Kidney (tissue), 22 donors: ENCODE results near the gene USP24. TPM values are rescaled to one million over a fixed set of nuclear protein-coding genes. Genes with fewer than 3 reads are reported as not detected.

Source experiments
- DNase-seq, 5 donors: peaks; one replicate each; pipeline ENCODE4 v3.0.0-alpha.2; 2013 to 2020
- FAIRE-seq: peaks from 2 replicates; lab custom pipeline; 2012; peaks lifted over from hg19 to GRCh38; lab: Jason Lieb, UNC
- H3K27ac ChIP-seq, 2 donors: one replicate each; pipeline ENCODE4 v1.7.0; 2013; ENCODE audit warnings: low read depth in 2 of 2, low read length in 2 of 2, inconsistent platforms in 1 of 2
- H3K27me3 ChIP-seq: one replicate; pipeline ENCODE4 v1.7.1; 2013; ENCODE audit warnings: low read length, inconsistent platforms; ENCODE audit not compliant: control insufficient read depth, insufficient read depth
- H3K36me3 ChIP-seq, 3 donors: one replicate each; pipeline versions ENCODE4 v1.7.0 to v1.7.1; 2013; ENCODE audit warnings: low read length in 3 of 3, control low read depth in 1 of 3, inconsistent platforms in 1 of 3; ENCODE audit not compliant: insufficient read depth in 3 of 3, control insufficient read depth in 2 of 3
- H3K4me1 ChIP-seq, 3 donors: one replicate each; pipeline versions ENCODE4 v1.7.0 to v1.7.1; 2013; ENCODE audit warnings: low read length in 3 of 3, inconsistent platforms in 1 of 3, low read depth in 1 of 3; ENCODE audit not compliant: control insufficient read depth in 2 of 3, insufficient read depth in 2 of 3
- H3K4me3 ChIP-seq, 3 donors: one replicate each; pipeline versions ENCODE4 v1.7.0 to v1.8.1; 2013; ENCODE audit warnings: low read length in 3 of 3, control low read depth in 1 of 3, inconsistent platforms in 1 of 3
- H3K9ac ChIP-seq, 3 donors: one replicate each; pipeline versions ENCODE4 v1.7.0 to v1.7.1; 2013; ENCODE audit warnings: low read length in 3 of 3, control low read depth in 1 of 3, inconsistent platforms in 1 of 3
- H3K9me3 ChIP-seq, 3 donors: one replicate each; pipeline versions ENCODE4 v1.7.0 to v1.7.1; 2013; ENCODE audit warnings: low read length in 3 of 3, control low read depth in 1 of 3, inconsistent platforms in 1 of 3; ENCODE audit not compliant: control insufficient read depth in 2 of 3, insufficient read depth in 1 of 3
- CTCF ChIP-seq: IDR thresholded peaks from 3 replicates; pipeline ENCODE4 v1.5.1; 2012; ENCODE audit warnings: mild to moderate bottlenecking, moderate library complexity, borderline replicate concordance; ENCODE audit not compliant: insufficient read depth; ENCODE audit errors: extremely low read depth
- intact Hi-C: fragments of 100-400 bp; cut with DNase I; formaldehyde crosslinking; loops from one replicate; pipeline ENCODE4 v1.11.1; 2022
- long read RNA-seq, 10 donors: library from polyadenylated mRNA in 1 of 10; unstranded in 1 of 10; transcript quantifications; one replicate each; pipeline ENCODE4 v2.0.0 and lab custom pipeline, GENCODE V29; 2021 to 2026
- polyA plus RNA-seq: library from polyadenylated mRNA; stranded (reverse); fragments of 350-450 nt; fragmentation: Illumina TruSeq; extraction: RNeasy Lipid Tissue Mini Kit (QIAGEN cat#74804); gene quantifications from one replicate; pipeline ENCODE4 v1.2.3, GENCODE V29; 2014; ENCODE audit warnings: low read depth, low replicate concordance; ENCODE audit not compliant: insufficient read depth
- total RNA-seq: library from RNA; stranded (reverse); fragmentation: NEBNext Ultra II Directional; extraction: Animal tissue kit (Norgen Biotek cat#: 25700); gene quantifications from one replicate; pipeline ENCODE4 v1.2.1, GENCODE V29; 2021
- donor health status: control.
- donor health status: control.
- donor health status: control.
- donor health status: control.
- donor health status: control.
- donor health status: DM: yes; HTN: yes; CAD: no.
- donor health status: Normal renal cell carcinoma (clear cell type).

Gene USP24
- total RNA-seq = 49.2 TPM
- 10.1 TPM for polyA plus RNA-seq
- long read RNA-seq, donor 1 = 0 reads
- long read RNA-seq, donor 2 = 0 reads
- long read RNA-seq, donor 3, partial matches to known transcripts = 0 of 1 reads
- long read RNA-seq, donor 3, other reads (novel, unspliced or antisense) = 0 of 1 reads
- long read RNA-seq, donor 4 = 0 reads
- long read RNA-seq, donor 5 = 0 reads
- long read RNA-seq, donor 6 = 0 reads
- long read RNA-seq, donor 7, partial matches to known transcripts = 17 of 22 reads
- long read RNA-seq, donor 7, other reads (novel, unspliced or antisense) = 5 of 22 reads
- long read RNA-seq, donor 8 = 0 reads
- long read RNA-seq, donor 9 = 0 reads
- long read RNA-seq, donor 10, partial matches to known transcripts = 11 of 11 reads
- long read RNA-seq, donor 10, other reads (novel, unspliced or antisense) = 0 of 11 reads

DNA sequence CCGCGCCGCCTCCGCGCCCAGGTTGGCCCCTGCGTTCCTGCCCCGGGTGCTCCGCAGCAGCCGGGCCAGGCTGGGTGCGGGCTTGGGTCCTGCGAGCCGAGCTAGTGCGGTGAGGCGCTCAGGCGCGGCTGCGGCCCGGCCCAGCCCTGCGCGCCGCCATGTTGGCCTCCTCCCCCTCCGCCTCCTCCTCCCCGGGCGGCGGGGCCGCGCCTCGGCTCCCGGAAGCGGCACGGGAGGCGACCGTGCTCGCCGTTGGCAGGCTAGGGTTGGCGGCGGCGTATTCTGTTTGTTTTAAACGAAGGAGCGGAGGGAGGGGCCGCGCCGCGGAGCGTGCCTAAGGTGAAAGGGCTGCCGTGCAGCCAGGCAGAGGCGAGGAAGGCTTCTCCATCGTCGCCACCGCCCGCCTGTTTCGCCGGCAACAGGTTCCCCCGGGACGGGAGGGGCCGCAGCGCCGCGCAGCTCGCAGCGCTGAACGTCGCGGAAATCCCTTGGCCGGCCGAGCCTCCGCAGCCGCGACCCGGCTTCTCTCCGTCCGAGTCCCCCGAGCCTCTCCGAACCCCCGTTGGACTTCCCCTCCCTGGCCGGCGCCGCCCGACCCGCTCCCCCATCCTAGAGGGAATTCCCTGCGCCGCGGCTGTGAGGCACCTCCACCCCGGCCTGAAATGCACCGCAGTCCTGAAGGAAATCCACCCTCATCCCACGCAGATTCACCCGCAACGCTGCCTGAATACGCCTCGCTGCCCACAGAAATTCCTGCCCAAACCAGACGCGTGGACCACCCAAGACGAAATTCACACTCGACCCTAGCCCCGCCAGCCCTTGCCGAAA is at the start of gene USP24:
Gene USP24 (minus strand): TSS at position 171 of the 828 bp plus-strand sequence. CDS start 251 bp downstream, outside the sequence.
- Histone ChIP-seq H3K36me3 (no peaks in the 10 kb centered on the region), H3K27ac (peak within 1 kb of the TSS; percentile 94 to 97), H3K9me3 (no peaks in the 10 kb centered on the region), H3K4me1 (peaks cover 0 to 12% (median 5%) of the 10 kb centered on the region in 3 donors), H3K27me3 (no peaks in the 10 kb centered on the region), H3K9ac (peak within 1 kb of the TSS; percentile 76 to 96 (median 78)), H3K4me3 (peak within 1 kb of the TSS; percentile 75 to 87 (median 86))
- no peak for FAIRE-seq
- no peak for TF ChIP-seq CTCF
- intact Hi-C loops = no loop called here
- DNase-seq = peak; percentile 80 to 94 (median 86)

- DNase-seq (no peak), FAIRE-seq (no peak)
- no peak overlapping the region for H3K27ac ChIP-seq
- no peak overlapping the region for H3K9ac ChIP-seq
- TF ChIP-seq CTCF = no peak
- H3K36me3 ChIP-seq = no peaks in the 10 kb centered on the region
- no peaks in the 10 kb centered on the region for H3K9me3 ChIP-seq
- H3K4me3 ChIP-seq = no peak overlapping the region
- H3K27me3 ChIP-seq = no peaks in the 10 kb centered on the region
- H3K4me1 ChIP-seq = no peaks in the 10 kb centered on the region
- intact Hi-C loops = no loop called here
Measured at GRCh38 chr1:55262822-55263221, 47.7 kb upstream of the USP24 start.

DNA sequence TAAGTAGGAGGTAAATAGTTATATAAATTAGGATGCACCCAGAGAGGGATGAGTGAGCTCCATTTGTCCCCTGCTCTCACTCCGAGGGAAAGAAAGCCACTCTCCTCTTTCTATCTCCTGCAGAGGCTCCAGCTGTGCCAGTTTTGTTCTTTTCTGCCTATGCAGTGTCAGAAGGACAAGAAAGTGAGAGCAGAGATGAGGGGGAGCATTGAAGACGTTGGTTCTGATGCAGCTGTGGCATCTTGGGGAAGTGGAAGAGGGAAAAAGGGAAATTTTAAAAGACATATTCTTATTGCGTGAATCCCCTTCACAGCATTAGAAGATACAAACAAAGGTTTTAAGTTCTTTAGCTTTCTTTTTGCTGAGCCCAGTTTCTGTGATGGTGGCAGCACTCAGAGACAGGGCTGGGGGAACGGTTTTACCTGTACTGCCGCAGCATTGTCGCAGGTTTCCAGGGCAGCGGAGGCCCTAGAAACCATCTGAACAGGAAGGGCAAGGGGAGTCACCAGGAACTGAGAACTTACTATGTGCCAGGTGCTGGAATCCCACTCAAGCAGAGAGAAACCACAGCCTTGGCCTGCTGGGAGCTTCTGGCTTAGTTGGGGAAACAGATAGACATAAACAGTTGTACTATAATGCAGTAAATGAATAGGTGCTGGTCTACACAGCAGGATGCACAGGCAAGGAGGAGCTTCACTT is 44.9 kb upstream of the USP24 start:
- FAIRE-seq (no peak), DNase-seq (no peak)
- H3K27ac ChIP-seq = no peak overlapping the region
- no peaks in the 10 kb centered on the region for H3K36me3 ChIP-seq
- H3K4me1 ChIP-seq = no peaks in the 10 kb centered on the region
- intact Hi-C loops = no loop called here
- no peak for TF ChIP-seq CTCF
- H3K9ac ChIP-seq = no peak overlapping the region
- no peaks in the 10 kb centered on the region for H3K9me3 ChIP-seq
- no peaks in the 10 kb centered on the region for H3K27me3 ChIP-seq
- no peak overlapping the region for H3K4me3 ChIP-seq
